ENCODE results near the gene GADD45B. TPM values are rescaled to one million over a fixed set of nuclear protein-coding genes. Genes with fewer than 3 reads are reported as not detected.
"Not testable (repeated sequence)": the region's sequence is repeated elsewhere in the genome, so short reads cannot be mapped to it uniquely, and the experiment has no call there.

GADD45B gene
- total RNA-seq, 1 donor from 2014 or later = 59.8 TPM

DNA sequence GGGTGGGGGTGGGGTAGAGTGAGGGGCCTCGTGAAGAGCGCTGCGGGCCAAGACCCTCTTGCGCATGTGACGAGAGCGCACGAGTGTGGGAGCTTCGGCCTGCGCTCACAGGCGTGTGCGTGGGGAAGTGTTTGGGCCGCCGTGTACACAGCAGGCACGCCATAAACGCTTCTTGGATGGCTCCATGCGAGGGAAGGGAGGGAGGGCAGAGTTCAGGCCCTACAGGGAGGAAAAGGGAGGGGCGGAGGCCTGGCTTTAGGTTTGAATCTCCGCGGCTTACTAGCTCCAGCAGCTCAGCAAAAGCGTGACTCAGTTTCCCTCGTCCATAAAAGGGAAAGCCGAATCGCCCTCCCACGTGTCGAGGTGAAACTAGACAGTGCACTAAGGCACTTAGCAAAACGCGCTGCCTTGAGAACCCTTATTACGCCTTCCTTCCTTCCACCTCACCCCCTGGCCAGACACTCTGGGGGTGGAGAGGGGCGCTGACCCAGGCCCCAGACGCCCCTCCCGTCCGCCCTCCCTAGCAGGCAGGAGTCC, 12.5 kb downstream of the GADD45B start:
- no peak for DNase-seq (ENCODE audit: low spot score)

DNA sequence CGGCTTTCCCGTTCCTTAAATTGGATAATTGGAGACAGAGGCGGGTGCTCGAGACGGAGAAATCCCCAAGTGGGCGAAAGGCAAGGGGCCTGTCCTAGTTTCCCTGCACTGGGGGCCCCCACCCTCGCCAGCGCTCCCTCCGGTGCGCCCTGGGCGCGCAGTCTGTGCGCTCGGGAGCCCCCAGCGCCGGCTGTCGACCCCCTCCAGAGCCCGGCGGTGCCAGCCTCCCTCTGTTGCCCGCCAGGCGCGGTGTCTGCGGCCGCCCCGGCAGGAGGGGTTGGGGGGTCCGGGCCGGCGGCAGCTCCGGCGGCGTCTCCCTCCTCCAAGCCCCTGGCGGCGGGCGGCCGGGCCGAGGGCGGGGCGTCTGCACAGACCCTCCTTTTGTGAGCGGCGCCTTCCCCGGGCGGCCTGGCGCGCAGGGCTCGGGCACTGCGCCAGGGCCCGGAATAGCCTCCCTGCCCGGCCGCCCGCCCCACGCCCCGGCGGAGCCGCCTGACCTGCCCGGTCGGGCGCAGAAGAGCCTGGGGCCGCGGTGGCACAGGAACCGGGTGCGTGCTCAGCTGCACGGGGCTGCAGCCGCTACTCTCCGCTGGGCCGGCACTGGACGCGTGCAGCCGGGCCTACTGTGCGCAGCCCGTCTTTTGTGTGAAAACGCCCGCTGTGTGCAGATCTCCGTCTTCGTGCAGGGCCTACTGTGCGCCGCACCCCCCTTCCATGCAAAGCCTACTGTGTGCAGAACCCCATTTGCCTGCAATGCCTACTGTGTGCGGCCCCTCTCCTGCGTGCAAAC, 13.2 kb downstream of the GADD45B start:
- DNase-seq (ENCODE audit: low spot score) = no peak

DNA sequence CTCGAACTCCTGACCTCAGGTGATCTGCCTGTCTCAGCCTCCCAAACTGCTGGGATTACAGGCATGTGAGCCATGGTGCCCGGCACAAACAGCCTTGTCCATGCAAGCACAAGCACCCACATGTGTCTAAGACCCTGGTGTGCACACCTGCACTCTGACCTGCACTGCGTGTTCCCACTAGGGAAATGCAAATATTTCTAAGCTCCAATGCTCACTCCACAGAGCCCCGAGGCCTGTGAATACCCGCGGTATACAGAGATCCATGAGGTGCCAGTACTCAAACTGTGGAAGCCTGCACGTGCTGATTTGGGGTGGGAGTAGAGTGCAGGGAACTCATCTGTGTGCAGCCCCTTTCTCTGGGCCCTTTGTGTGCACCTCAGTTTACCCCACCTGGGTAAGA, 14.7 kb downstream of the GADD45B start:
- DNase-seq (ENCODE audit: low spot score) = no peak

DNA sequence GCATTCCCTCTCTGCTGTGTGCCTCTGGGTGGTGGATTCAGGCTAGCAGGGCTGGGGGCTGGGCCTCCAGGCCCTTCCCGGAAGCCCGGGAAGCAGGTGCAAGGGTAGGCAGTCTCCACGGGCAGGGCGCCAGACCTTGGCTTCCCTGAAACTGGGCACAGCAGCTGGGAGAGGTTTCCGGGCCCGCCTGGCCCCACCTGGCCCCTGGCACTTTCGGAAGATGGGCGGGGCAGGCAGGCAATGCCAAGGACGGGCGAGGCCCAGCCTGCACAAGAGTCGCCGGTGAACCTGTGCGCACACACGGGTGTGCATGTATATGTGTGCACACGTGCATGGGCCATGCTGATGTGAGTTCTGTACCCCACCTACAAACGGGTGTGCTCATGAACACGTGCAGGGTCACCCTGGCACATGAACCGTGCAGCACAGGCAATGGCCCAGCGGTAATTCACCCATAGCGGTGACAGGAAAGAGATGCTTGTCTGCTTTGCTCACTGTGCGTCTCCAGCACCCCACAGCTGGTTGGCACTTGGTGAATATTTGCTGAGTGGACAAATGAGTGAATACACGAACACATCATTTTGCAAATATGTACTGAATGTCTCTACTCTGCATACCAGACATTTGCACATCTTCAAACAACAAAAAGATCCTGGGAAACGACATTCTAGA, 15.3 kb downstream of the GADD45B start:
- peak; percentile 90 for DNase-seq (ENCODE audit: low spot score)

DNA sequence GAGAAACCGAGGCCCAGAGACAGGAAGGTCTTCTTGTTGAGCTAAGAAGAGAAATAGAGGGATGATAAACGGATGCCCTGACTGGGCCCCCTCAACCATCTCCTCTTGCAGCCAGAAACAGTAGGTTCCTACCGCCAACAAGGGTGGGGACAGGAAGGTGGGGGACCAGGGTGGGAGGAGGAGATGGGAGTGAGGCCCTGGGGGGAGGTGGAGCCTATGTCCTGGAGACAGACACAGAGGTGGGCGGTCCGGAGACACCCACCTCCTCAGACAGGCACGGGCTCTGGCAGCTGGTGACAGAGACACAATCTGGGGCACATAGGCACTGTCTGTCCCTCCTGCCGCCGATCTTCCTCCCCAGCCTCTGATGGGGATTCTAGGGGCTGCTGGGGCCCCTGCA, 16.9 kb downstream of the GADD45B start:
- no peak for DNase-seq (ENCODE audit: low spot score)

DNA sequence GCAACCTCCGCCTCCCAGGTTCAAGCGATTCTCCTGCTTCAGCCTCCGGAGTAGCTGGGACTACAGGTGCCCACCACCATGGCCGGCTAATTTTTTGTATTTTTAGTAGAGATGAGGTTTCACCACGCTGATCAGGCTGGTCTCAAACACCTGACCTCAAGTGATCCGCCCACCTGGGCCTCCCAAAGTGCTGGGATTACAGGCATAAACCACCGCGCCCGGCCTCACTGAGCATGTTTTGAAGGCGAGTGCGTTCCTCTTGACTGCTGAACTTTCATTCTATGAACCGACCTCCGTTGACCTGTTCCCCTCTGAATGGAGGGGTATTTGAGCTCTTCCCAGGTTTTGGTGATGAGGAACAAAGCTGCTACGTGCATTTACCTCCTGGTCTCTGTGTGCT, 17.5 kb downstream of the GADD45B start:
- not testable (repeated sequence) for DNase-seq (ENCODE audit: low spot score)

DNA sequence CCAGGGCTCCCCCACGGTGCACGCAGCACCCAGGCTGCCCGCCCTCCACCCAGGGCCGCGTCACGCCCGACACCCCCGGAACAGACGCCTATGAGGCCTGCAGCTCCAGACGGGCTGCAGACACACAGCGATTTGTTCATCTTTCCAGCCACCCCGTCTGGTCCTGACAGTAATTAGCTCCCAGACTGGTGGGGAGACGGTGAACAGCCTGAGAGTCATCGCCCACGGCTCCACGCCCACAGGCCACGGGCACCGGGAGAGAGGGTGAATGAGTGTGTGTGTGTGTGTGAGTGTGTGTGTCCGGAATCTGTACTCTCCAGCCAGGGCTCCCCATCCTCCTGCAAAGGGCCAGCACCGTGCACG, 18.1 kb downstream of the GADD45B start:
- no peak for DNase-seq (ENCODE audit: low spot score)

DNA sequence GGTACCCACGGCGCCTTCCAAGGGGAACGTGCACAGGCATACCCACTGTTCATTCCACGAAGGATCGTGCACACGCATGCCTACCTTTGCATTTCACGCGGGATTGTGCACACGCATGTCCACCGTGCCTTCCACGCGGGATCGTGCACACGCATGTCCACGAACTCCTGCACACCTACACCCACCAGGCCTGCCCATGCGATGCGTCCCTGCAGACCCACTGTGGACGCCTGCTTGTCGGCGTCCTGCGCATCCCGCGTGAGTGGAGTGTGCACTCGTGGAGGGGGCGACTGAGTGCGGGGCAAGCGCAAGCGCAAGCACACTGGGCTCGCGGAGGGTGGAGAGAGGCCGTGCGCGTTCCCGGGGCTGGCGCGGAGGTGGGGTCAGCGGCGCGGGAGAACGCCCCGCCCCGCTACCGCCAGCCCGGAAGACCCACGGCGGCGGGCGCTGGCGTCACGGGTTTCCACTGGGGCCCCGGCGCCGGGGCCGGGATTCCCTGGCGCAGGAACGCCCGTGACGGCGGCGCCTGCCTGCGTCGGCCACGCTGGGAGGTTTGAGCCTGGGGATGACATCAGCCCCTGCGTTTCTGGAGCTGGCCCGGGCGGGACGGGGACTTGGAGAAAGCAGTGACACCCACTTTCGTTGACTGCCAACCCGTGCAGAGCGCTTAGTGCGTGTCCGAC, 18.7 kb downstream of the GADD45B start:
- peak; percentile 75 for DNase-seq (ENCODE audit: low spot score)

DNA sequence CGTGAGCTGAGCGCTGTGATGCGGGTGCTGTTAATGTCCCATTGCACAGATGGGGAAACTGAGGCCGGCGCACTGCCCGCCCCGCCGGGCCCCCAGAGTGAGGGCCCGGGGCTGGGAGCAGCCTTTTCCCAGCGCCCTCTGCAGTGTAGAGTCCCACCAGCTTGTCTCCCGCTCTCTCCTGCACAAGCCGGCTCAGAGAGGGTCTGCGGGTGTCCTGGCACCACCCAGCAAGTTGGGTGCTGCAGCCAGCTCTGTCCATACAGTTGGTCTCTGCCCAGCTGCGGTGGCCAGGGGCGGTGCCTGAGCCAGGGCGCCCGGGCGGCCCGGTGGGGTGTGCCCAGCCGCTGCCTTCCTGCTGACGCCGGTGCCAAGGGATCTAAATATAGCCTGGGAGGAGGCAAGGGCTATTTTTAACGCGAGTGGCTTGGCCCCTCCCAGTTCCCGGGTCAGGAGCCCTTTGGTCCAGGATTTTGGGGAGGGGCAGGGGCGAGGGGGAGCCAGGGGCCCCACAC, 19.3 kb downstream of the GADD45B start:
- peak; percentile 89 for DNase-seq (ENCODE audit: low spot score)

DNA sequence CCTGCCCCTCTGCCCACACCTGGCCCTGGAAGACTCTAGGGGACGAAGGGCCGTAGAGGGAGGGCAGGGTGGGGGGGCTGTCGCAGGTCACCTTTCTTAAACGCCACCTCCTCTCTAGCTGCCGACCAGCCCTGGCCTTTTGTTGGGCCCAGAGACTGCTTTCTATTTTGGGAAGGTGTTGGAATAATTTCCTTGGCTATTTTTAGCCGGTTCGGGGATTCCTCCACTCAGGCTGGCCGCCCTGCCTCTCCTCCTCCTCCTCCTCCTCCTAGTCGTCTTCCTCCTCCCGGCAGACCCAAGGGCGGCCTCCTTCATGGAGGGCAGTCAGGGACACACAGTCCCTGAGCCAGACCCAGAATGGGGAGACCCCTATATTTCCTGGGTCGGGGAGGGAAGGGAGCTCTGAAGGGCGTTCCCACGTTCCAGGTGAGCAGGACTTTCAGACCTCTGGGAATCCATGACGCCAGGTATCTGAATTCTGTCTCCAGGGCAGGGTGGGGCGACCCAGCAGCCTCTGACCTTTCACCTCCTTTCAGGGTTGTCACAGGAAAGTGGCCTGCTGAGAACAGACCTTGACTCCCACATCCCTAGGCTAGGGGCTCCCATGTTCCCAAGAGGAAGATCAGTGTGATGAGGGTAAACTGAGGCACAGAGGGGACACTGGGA, 19.9 kb downstream of the GADD45B start:
- peak; percentile 53 for DNase-seq (ENCODE audit: low spot score)

DNA sequence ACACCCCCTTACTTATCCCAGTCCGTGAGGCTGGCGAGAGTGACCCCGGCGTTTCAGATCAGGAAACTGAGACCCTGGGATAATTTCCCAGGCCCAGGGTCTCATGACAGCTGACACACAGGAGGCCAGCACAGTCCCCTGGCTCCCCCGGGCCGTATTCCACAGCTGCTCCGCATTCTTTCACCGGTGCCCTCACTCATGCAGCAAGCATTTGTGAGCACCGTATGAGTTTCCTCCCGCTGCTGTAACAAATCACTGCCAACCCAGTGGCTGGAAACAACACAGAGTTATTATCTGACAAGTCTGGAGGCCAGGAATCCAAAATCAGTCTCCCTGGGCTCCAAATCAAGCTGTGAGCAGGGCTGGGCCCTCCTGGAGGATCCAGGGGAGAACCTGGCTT, 21.3 kb downstream of the GADD45B start:
- DNase-seq (ENCODE audit: low spot score) = no peak

DNA sequence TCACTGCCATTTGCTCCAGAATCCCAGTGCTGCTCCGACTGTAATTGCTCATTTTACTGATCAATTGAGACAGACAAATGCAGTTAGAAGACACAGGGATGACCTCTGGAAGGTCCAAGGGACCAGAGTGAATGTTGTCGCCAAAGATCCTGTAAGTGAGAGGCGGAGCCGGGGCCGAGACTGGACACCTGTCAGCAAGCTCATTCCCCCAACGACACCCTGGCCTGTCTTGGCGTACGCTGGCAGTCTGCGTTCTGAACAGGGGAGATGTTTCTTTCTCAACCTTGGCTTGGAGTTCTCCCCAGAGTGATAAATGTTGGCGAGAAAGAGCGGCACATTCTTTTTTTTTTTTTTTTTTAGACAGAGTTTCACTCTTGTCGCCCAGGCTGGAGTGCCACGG, 24.2 kb downstream of the GADD45B start:
- DNase-seq (ENCODE audit: low spot score) = no peak

DNA sequence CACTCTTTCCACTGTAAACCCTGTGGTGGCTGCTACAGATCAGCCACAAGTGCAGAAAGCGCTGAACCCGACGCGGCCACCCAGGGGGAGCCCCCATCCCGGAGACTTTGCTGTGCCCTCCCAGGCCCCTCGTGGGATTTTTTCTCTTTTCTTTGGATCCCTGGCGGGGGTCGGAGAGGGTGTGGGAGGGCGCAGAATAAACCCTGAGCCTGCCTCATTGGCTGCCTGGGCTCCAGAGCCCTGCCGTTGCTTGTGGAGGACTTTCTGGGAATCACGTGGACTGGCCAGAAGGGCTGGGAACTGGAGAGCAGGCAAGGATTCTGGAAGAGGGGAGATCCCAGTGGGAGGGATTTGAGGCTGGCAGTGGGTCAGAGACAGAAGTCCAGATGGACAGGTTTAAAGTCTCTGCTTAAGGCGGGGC, 24.9 kb downstream of the GADD45B start:
- DNase-seq (ENCODE audit: low spot score) = no peak

DNA sequence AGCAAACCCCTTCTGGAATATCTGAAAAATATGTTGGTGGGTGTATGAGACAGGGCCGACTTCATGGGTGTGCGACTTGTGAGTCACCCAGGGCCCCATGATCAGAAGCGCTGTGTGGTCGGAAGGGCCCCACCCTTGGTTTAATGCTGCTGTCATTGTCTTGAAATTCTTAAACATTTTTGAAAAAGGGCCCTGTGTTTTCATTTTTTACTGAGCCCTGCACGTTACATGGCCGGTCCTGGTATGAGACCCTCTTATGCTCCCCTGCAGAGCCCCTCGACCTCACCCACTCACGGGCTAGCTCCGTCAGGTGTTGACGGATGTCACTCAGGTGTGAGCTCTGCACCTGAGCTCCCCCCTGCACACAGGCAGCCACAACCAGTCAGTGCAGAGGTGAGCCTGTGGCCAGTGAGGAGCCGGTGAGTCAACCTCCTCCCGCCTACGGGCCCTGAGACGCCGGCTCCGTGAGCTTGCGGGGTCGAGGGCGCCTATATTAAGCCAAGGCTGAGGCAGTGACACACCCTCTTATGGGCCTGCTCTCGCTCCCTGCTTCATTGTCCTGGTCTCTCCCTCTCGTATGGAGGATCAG, 27.7 kb downstream of the GADD45B start:
- DNase-seq (ENCODE audit: low spot score) = peak; percentile 27

DNA sequence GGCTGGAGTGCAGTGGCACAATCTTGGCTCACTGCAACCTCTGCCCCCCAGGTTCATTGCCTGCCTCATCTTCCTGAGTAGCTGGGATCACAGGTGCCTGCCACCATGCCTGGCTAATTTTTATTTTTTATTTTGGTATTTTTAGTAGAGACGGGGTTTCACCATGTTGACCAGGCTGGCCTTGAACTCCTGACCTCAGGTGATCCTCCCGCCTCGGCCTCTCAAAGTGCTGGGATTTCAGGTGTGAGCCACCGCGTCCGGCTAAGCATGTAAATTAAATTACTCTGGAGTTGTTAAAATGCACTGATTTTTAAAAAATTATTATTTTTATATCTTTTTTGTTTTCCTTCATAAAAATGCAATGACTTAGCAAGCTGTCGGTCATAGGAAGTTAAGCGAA, 30.7 kb downstream of the GADD45B start:
- not testable (repeated sequence) for DNase-seq (ENCODE audit: low spot score)

DNA sequence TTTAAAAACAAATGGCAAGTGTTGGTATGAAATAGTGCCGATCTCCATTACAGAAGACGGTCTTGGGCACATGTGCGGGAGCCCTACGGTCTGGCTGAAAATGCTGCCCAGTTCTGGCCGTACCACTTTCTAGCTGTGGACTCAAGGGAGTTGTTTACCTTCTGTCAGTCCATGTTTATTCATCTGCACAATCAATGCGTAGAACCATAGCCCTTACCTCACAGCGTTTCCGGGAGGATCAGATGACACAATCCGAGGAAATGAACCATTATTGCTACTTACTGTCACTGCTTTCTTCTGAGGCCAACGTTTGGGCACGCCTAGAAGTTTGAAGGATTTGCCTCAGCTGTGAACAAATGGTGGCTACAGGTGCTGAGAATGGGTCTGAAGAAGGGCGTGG, 31.2 kb downstream of the GADD45B start:
- peak; percentile 71 for DNase-seq (ENCODE audit: low spot score)

DNA sequence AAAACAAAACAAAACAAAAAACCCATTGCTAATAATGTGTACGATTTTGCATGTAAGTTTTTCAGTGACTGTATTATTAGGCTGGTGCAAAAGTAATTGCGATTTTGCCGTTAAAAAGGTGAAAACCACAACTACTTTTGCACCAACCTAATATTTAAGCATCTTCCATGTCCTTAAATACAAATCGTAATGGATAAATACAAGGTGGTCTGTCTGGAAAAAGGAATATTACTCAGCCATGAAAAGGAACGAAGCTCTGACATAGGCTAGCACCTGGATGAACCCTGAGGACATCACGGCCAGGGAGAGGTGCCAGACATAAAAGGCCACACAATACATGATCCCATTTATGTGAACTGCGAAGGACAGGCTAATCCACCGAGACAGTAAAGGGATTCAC, 33.2 kb downstream of the GADD45B start:
- DNase-seq (ENCODE audit: low spot score) = no peak

DNA sequence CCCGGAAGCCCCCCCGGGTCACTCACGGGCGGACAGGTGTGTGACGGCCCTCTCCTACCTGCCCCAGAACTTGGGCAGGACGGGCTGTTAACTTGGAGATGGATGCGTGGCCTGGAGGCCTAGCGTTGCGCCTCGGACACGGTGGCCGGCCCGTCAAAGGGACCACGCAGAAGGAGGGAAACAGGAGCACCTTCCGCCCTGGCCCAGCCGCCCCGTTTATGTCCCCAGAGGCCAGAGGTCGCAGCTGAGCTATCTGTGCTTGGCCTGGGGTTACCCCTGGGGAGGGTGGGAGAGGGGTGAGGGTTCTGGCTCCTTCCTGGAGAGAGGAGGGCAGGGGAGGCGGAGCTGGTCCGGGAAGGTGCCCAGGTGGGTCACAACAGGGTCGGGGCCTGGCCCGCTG, 35.6 kb downstream of the GADD45B start:
- no peak for DNase-seq (ENCODE audit: low spot score)

DNA sequence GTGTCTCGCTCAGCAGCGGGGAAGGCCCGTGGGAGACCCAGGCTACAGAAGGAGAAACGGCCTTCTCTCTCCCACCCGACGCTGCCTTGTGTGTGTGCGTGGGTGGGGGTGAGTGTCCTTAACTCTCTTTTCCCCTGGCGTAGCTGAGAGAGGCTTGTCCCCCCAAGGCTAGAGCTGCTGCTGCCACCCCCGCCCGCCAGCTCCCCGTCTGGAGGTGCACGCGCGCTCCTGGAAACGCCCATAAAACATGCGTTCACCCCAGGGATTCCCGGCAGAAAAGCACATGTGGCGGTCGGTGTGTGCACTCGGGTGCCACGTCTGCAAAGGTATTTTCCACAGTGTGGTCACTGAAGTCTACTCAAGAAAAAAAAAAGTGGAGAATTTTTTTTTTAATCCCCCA, 36.1 kb downstream of the GADD45B start:
- DNase-seq (ENCODE audit: low spot score) = no peak

DNA sequence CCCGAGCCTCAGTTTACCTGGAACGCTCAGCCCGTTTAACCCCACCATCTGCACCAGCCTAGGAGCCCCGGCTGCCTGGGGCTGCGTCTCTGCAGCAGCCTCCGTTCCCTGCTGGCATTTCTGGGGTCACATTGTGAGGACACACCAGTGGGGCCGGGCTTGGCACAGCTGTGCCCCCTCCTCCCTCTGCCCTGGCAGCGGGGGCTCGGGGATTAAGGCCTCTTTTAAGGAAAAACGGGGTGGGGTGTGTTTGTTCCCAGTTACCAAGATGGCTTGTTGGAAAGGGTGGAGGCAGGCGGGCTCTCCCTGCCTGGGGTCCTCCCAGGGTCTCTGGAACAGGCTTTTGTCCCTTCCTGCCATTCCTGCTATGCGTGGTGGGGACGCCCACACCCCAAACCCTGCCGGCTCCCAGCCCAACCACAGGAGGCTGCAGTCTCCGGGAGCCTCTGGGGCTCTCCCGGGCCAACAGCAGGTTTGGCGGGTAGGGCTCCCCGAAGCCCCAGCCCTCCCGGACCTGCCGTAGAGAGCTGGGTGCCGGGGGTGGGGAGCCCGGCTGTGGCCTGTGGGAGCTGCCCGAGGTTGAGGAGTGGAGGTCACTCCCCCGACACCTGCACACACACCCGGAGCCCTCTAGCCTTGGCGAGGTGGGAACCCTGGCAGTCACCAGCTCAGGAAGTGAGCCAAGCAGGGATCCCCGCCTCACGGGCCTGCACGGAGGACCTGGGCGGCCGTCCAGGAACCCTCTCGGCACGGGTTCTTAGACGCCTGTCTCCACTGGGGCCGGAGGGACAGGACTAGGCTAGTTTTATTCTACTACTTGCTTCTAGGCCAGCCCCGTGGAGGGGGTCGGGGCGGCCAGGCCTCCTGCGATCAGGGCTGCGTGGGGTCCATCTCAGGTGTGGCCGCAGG, 36.9 kb downstream of the GADD45B start:
- no peak for DNase-seq (ENCODE audit: low spot score)
